H9 (cell line): ENCODE data around the gene SLC13A1. TPM values are rescaled to one million over a fixed set of nuclear protein-coding genes. Genes with fewer than 3 reads are reported as not detected.

Experiments used
- DNase-seq: peaks from one replicate; pipeline ENCODE4 v3.0.0-alpha.2; 2017
- H2AFZ ChIP-seq: one replicate; pipeline ENCODE4 v1.6.1; 2013; ENCODE audit warnings: mild to moderate bottlenecking, low read length, control low read depth, moderate library complexity
- H2AK5ac ChIP-seq: 2 replicates; pipeline ENCODE4 v1.6.1; 2013; ENCODE audit warnings: low read length, control low read depth, mixed read lengths; ENCODE audit not compliant: insufficient read length
- H2BK120ac ChIP-seq: one replicate; pipeline ENCODE4 v1.6.1; 2013; ENCODE audit warnings: low read depth, mild to moderate bottlenecking, low read length, control low read depth, inconsistent platforms; ENCODE audit not compliant: poor library complexity, severe bottlenecking
- H2BK12ac ChIP-seq: 2 replicates; pipeline ENCODE4 v1.6.1; 2013; ENCODE audit warnings: low read length, control low read depth, mixed read lengths, low read depth; ENCODE audit not compliant: insufficient read length
- H2BK15ac ChIP-seq: 2 replicates; pipeline ENCODE4 v1.6.1; 2013; ENCODE audit warnings: low read depth, low read length, control low read depth
- H2BK20ac ChIP-seq: one replicate; pipeline ENCODE4 v1.6.1; 2013; ENCODE audit warnings: low read depth, mild to moderate bottlenecking, low read length, control low read depth, inconsistent platforms; ENCODE audit not compliant: poor library complexity, severe bottlenecking
- H2BK5ac ChIP-seq: 2 replicates; pipeline ENCODE4 v1.6.1; 2013; ENCODE audit warnings: low read length, control low read depth, mixed read lengths; ENCODE audit not compliant: insufficient read length
- H3K14ac ChIP-seq: 2 replicates; pipeline ENCODE4 v1.6.1; 2013; ENCODE audit warnings: low read length, control low read depth; ENCODE audit not compliant: insufficient read depth
- H3K18ac ChIP-seq: 2 replicates; pipeline ENCODE4 v1.6.1; 2013; ENCODE audit warnings: low read depth, mild to moderate bottlenecking, mixed read lengths, low read length, control low read depth; ENCODE audit not compliant: insufficient read length
- H3K23ac ChIP-seq: 2 replicates; pipeline ENCODE4 v1.6.1; 2013; ENCODE audit warnings: low read length, control low read depth, mixed read lengths, low read depth; ENCODE audit not compliant: insufficient read length
- H3K23me2 ChIP-seq: 2 replicates; pipeline ENCODE4 v1.6.1; 2013; ENCODE audit warnings: low read depth, mild to moderate bottlenecking, mixed read lengths, low read length, control low read depth; ENCODE audit not compliant: insufficient read length, poor library complexity, severe bottlenecking
- H3K27ac ChIP-seq: 2 replicates; pipeline ENCODE4 v1.5.1; 2013; ENCODE audit warnings: low read length, control low read depth, mixed read lengths, low read depth; ENCODE audit not compliant: insufficient read length
- H3K27me3 ChIP-seq: 2 replicates; pipeline ENCODE4 v1.6.1; 2013; ENCODE audit warnings: low read length, control low read depth, inconsistent platforms; ENCODE audit not compliant: insufficient read depth
- H3K4ac ChIP-seq: 2 replicates; pipeline ENCODE4 v1.6.1; 2013; ENCODE audit warnings: low read depth, mild to moderate bottlenecking, control low read depth, inconsistent platforms, low read length, moderate library complexity
- H3K4me1 ChIP-seq: 2 replicates; pipeline ENCODE4 v1.6.1; 2013; ENCODE audit warnings: low read length, control low read depth, inconsistent platforms; ENCODE audit not compliant: insufficient read depth
- H3K4me2 ChIP-seq: 2 replicates; pipeline ENCODE4 v1.6.1; 2013; ENCODE audit warnings: low read length, control low read depth, mixed read lengths; ENCODE audit not compliant: insufficient read length, insufficient read depth
- H3K56ac ChIP-seq: 2 replicates; pipeline ENCODE4 v1.6.1; 2013; ENCODE audit warnings: low read depth, mild to moderate bottlenecking, mixed read lengths, low read length, control low read depth; ENCODE audit not compliant: insufficient read length
- H3K79me1 ChIP-seq: 2 replicates; pipeline ENCODE4 v1.6.1; 2013; ENCODE audit warnings: low read depth, mild to moderate bottlenecking, moderate library complexity, low read length, control low read depth, inconsistent platforms; ENCODE audit not compliant: insufficient read depth, poor library complexity, severe bottlenecking
- H3K79me2 ChIP-seq: 2 replicates; pipeline ENCODE4 v1.6.1; 2013; ENCODE audit warnings: low read length, control low read depth, inconsistent platforms; ENCODE audit not compliant: insufficient read depth
- H3K9ac ChIP-seq: 2 replicates; pipeline ENCODE4 v1.6.1; 2013; ENCODE audit warnings: low read length, control low read depth, mixed read lengths; ENCODE audit not compliant: insufficient read length; ENCODE audit errors: extremely low read depth
- H3K9me3 ChIP-seq: one replicate; pipeline ENCODE4 v1.6.1; 2013; ENCODE audit warnings: low read depth, low read length, inconsistent platforms; ENCODE audit not compliant: control insufficient read depth
- H3T11ph ChIP-seq: one replicate; pipeline ENCODE4 v1.6.1; 2013; ENCODE audit warnings: mild to moderate bottlenecking, low read length, control low read depth, inconsistent platforms
- H4K20me1 ChIP-seq: one replicate; pipeline ENCODE4 v1.6.1; 2013; ENCODE audit not compliant: control insufficient read depth, insufficient read length, insufficient read depth
- H4K5ac ChIP-seq: 2 replicates; pipeline ENCODE4 v1.6.1; 2013; ENCODE audit warnings: low read depth, mild to moderate bottlenecking, mixed read lengths, low read length, control low read depth; ENCODE audit not compliant: insufficient read length
- H4K8ac ChIP-seq: replicated peaks from 2 replicates; pipeline ENCODE4 v1.6.1; 2013; ENCODE audit warnings: low read length, control low read depth, mixed read lengths, low read depth; ENCODE audit not compliant: insufficient read length
- H4K91ac ChIP-seq: 2 replicates; pipeline ENCODE4 v1.6.1; 2013; ENCODE audit warnings: low read depth, mild to moderate bottlenecking, moderate library complexity, mixed read lengths, low read length, control low read depth; ENCODE audit not compliant: insufficient read length
- H3K27ac Mint-ChIP-seq, 3 experiments: 2 replicates in 2 of 3; 3 replicates in 1 of 3; pipeline ENCODE4 v1.8.0; 2020 to 2021; ENCODE audit warnings: mixed read lengths in 3 of 3, mild to moderate bottlenecking in 1 of 3, moderate library complexity in 1 of 3
- H3K27me3 Mint-ChIP-seq: 2 replicates; pipeline ENCODE4 v1.8.0; 2021; ENCODE audit warnings: low read depth, mild to moderate bottlenecking, moderate library complexity, mixed read lengths
- H3K36me3 Mint-ChIP-seq, 3 experiments: 2 replicates in 2 of 3; 3 replicates in 1 of 3; pipeline ENCODE4 v1.8.0; 2020 to 2021; ENCODE audit warnings: low read depth in 3 of 3, mixed read lengths in 3 of 3; ENCODE audit not compliant: insufficient read depth in 1 of 3
- H3K4me1 Mint-ChIP-seq, 2 experiments: 2 replicates each; pipeline ENCODE4 v1.8.0; 2020; ENCODE audit warnings: mixed read lengths in 2 of 2
- H3K4me3 Mint-ChIP-seq, 2 experiments: 2 replicates in 1 of 2; 3 replicates in 1 of 2; pipeline ENCODE4 v1.8.0; 2020 to 2021; ENCODE audit warnings: mild to moderate bottlenecking in 2 of 2, mixed read lengths in 2 of 2, moderate library complexity in 1 of 2
- H3K9me3 Mint-ChIP-seq, 2 experiments: 2 replicates in 1 of 2; 3 replicates in 1 of 2; pipeline ENCODE4 v1.8.0; 2020; ENCODE audit warnings: mild to moderate bottlenecking in 2 of 2, mixed read lengths in 2 of 2, moderate library complexity in 1 of 2
- WGBS: extraction: QIAGEN DNeasy Blood & Tissue Kit; methylation state at CpG from one replicate; pipeline ENCODE4 v1.1.7; 2013; ENCODE audit warnings: missing lambda C conversion rate, low lambda C conversion rate, mixed read lengths; ENCODE audit not compliant: insufficient read length; ENCODE audit errors: extremely low coverage; 5-methylcytosine and 5-hydroxymethylcytosine counted together
- total RNA-seq: library from RNA; stranded (reverse); gene quantifications from 2 replicates; pipeline ENCODE4 v1.2.1, GENCODE V29; 2021
- TF ChIP-seq, protein P1 (sequence below): fragments of 200-600 bp; sonication (generic); conservative IDR thresholded peaks from 3 replicates; pipeline ENCODE4 v1.8.0; 2021; ENCODE audit warnings: antibody characterized with exemption, mild to moderate bottlenecking

SLC13A1 gene
- total RNA-seq, 1 experiment from 2014 or later: not detected

DNA sequence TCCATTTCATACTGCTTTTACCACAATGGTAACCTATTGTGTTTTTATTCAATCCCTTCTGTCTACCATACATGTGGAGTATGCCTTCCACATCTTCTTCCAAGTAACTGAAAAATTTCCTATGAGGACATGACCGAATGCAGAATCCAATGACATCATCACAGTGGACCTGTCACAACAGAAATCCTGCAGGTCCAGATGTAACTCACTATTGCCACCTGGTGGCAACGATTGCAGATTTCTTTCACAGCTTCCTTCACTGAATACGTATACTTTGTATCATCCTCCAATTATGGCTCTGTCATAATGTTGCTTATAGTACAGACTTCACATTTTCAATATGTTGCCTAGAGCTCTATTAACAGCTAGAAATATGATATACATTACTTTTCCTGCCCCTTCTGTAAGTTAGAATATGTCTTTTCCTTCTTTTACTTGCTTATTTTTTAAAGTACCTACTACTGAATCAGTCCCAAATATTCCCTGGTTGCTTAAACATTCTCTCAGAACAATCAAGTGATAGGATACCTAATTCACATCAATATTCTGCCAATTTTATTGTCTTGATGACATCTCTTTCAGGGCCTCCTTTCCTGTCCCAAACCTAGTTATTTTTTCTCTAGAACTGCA, 45.4 kb downstream of the SLC13A1 start:
- no peak overlapping the region for H4K8ac ChIP-seq
- no peaks in the 10 kb centered on the region for H3K27me3 ChIP-seq
- H3K9ac ChIP-seq: no peak overlapping the region
- no peak overlapping the region for H2BK5ac ChIP-seq
- H3K27ac ChIP-seq: no peak overlapping the region
- H2BK120ac ChIP-seq: no peak overlapping the region
- TF ChIP-seq, protein P1, sequence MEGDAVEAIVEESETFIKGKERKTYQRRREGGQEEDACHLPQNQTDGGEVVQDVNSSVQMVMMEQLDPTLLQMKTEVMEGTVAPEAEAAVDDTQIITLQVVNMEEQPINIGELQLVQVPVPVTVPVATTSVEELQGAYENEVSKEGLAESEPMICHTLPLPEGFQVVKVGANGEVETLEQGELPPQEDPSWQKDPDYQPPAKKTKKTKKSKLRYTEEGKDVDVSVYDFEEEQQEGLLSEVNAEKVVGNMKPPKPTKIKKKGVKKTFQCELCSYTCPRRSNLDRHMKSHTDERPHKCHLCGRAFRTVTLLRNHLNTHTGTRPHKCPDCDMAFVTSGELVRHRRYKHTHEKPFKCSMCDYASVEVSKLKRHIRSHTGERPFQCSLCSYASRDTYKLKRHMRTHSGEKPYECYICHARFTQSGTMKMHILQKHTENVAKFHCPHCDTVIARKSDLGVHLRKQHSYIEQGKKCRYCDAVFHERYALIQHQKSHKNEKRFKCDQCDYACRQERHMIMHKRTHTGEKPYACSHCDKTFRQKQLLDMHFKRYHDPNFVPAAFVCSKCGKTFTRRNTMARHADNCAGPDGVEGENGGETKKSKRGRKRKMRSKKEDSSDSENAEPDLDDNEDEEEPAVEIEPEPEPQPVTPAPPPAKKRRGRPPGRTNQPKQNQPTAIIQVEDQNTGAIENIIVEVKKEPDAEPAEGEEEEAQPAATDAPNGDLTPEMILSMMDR: peak; percentile 90
- DNase-seq: peak; percentile 67
- H3K9me3 Mint-ChIP-seq: no peaks in the 10 kb centered on the region
- H2BK15ac ChIP-seq: no peak overlapping the region
- H3K9me3 ChIP-seq: no peaks in the 10 kb centered on the region
- no peaks in the 10 kb centered on the region for H3K36me3 Mint-ChIP-seq
- H3K23me2 ChIP-seq: no peaks in the 10 kb centered on the region
- H2AK5ac ChIP-seq: no peak overlapping the region
- no peak overlapping the region for H3K27ac Mint-ChIP-seq
- H3T11ph ChIP-seq: no peak overlapping the region
- H4K91ac ChIP-seq: no peak overlapping the region
- no peaks in the 10 kb centered on the region for H3K79me2 ChIP-seq
- no peak overlapping the region for H3K18ac ChIP-seq
- no peaks in the 10 kb centered on the region for H3K4me1 Mint-ChIP-seq
- no peaks in the 10 kb centered on the region for H3K27me3 Mint-ChIP-seq
- WGBS: no CpG with 5 or more reads among the region's 3 CpGs
- no peaks in the 10 kb centered on the region for H4K20me1 ChIP-seq
- H2AFZ ChIP-seq: no peak overlapping the region
- H3K56ac ChIP-seq: no peak overlapping the region
- H2BK12ac ChIP-seq: no peak overlapping the region
- no peak overlapping the region for H3K14ac ChIP-seq
- H3K4me3 Mint-ChIP-seq: no peak overlapping the region
- no peak overlapping the region for H3K4ac ChIP-seq
- no peak overlapping the region for H2BK20ac ChIP-seq
- H3K79me1 ChIP-seq: no peaks in the 10 kb centered on the region
- H3K23ac ChIP-seq: no peak overlapping the region
- no peak overlapping the region for H4K5ac ChIP-seq
- no peaks in the 10 kb centered on the region for H3K4me1 ChIP-seq
- H3K4me2 ChIP-seq: no peak overlapping the region
